Activated CD4-positive, alpha-beta T cell treated with anti-CD3 and anti-CD28 coated beads, Interleukin-2, amount 50 U/mL, for 1 hour (primary cell): ENCODE measurements around the gene EXOSC1.
A peak's percentile ranks its signal among the peaks of the same experiment; 100 is the strongest.
"Not testable (repeated sequence)": the region's sequence is repeated elsewhere in the genome, so short reads cannot be mapped to it uniquely, and the experiment has no call there.

Experiments used
- DNase-seq: peaks from one replicate; pipeline ENCODE4 v3.0.0-alpha.2; 2020

Gene EXOSC1

GRCh38 chr10:97445722-97446639 lies at the start of gene EXOSC1, which contains the start of gene ZDHHC16:
EXOSC1 (minus strand) TSS chr10:97446006; CDS start chr10:97445985, 21 bp downstream.
ZDHHC16 (plus strand) TSS chr10:97446175; CDS start chr10:97451676, 5,501 bp downstream.
- peak; percentile 85 for DNase-seq

- peak; percentile 13 for DNase-seq
Measured at GRCh38 chr10:97494863-97495506, 49.2 kb upstream of the EXOSC1 start.

GRCh38 chr10:97494151-97494550 lies 48.3 kb upstream of the EXOSC1 start:
- no peak for DNase-seq

DNA sequence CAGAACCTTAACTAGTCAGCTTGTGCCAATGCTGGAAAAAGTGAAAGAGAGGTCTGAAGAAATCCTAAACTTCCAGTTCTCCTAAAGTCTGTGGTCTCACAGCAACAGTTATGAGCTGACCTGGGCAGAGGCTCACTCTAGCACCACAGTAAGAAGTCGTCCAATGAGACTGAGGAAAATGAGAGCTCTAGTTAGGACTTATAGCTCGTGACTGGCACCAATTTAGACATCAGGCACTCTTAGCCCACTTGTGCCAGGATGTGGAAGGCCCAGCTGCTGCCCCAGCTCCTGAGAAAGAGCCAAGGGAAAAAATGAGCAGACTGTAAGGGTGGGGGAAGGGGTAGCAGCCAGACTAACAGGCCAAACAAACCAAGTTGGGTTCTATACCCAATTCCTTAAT lies 44.8 kb upstream of the EXOSC1 start:
- DNase-seq: no peak

DNA sequence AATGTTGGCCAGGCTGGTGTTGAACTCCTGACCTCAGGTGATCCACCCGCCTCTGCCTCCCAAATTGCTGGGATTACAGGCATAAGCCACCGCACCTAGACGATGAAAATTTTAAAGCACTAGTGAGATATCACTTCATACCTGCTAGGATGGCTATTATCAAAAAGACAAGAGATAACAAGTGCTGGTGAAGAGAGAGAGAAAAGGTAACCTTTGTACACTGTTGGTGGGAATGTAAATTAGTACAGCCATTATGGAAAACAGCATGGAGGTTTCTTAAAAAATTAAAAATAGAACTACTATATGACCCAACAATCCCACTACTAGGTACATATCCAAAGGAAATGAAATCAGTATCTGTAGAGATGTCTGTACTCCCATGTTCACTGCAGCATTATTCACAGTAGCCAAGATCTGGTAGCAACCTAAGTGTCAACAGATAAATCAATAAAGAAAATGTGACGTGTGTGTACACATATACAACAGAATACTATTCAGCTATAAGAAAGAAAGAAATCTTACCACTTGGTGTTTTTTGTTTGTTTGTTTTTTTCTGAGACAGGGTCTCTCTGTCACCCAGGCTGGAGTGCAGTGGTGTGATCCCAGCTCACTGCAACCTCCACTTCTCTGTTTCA lies 40.0 kb upstream of the EXOSC1 start:
- DNase-seq: no peak

GRCh38 chr10:97483921-97484320 lies 38.1 kb upstream of the EXOSC1 start:
- DNase-seq: no peak

DNA sequence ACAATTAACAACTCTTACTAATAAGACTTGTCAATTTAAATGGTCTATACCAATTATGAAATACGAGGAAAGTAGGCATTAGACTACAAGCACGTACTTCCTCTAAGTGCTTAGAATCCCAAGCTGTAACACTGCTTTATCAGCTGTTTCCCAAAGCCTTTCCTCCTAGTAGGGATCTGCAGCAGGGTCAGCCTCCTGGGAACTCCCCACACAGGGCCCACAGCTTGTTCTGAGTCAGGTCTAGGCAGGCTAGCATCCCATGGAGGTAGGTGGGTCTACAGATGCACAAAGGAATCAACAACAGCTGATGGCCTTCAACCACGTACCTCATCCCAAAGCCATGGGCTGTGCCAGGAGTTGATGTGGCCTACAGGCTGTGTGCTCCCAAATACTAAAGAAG lies 37.7 kb upstream of the EXOSC1 start:
- no peak for DNase-seq

DNA sequence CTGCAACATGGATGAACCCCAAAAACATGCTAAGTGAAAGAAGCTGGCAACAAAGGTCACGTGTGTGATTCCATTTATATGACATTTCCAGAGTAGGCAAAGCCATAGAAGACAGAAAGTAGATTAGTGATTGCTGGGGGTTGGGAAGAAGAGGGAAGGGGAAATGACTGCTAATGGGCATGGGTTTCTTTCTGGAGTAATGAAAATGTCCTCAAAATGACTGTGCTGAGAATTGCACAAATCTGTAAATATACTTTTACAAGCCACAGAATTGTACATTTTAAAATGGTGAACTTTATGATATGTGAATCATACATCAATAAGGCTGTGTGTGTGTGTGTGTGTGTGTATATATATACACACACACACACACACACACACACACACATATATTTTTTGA lies 36.6 kb upstream of the EXOSC1 start:
- no peak for DNase-seq

DNA sequence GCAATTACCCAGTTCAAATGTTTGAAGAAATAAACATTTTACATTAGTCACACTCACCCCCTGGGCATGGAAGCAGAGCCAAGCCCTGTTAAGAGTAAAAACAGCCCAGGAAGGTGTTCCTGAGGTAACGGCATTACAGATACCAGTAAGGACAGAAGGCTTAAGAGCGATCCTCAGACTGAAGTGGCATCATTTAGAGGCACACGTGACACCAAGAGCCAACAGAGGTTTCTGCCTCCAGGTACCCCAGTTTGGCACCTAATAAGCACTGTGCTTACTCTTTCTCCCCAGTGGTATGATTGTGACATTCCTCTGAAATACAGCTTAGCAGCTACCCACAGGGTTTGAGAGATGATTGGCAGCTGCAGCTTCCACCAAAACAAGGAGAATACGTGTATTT lies 35.3 kb upstream of the EXOSC1 start:
- no peak for DNase-seq

- no peak for DNase-seq
Measured at GRCh38 chr10:97479939-97480338, 34.1 kb upstream of the EXOSC1 start.

DNA sequence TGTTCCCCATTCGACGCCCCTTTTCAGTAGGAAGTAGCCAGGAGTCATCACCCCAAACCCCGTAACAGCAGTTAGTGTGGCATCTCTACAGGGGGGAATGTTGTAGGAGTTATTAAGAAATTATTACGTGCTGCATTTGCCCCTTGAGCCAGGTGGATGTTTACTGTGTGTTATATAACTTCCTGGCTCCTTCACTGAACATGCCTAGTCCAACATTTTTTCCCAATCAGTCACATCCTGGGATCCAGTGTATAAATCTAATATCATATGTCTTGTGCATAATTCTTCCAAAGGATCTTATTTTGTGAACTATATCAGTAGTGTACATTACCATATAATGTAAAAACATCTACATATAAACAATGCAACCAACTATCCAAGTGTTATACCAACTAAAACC lies 33.6 kb upstream of the EXOSC1 start:
- DNase-seq: not testable (repeated sequence)

DNA sequence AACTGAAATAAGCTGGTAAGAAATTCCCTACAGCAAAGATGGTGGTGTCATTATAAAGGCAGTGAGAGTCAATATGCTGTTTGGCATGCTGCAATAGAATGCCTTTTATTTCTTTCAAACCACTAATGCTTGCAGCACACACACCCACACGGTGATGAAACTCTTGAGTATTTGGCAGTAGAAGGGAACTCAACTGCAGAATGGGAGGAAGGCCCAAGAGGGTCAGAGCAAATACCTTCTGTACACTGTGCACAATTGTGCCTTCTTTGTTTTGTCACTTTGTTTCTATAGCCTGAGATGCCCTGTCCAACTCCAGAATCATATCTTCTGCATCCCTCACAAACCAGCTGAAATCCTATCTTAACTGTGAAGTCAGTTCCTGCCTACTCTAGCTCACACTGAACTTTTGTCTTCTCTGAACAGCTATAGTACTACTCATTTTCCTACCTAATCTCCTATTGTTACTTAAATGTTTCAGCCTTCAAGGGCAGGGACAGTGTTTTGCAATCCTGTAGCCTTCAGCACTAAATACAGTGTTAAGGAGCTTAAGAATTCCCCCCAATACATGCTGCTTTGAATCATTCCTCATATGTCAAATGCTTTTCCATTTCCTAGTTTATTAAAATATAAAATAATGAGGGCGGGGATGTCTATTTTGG lies 30.3 kb upstream of the EXOSC1 start:
- no peak for DNase-seq

DNA sequence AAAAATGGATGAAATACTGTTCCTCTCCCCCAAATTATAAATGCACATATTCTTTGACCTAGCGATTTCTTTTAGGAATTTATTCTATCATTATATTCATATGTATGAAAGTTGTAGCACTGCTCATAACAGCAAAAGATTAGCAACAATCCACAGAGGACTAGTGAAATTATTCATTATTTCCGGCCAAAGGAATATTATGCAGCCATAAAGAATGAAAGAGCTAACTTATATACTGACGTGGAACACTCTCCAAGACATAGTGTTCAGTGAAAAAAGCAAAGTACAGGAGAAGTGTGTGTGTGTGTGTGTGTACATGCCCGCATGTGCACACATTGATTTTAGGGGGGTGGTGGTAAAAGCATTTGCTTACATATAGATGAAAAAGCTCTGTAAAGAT lies 29.1 kb upstream of the EXOSC1 start:
- no peak for DNase-seq

GRCh38 chr10:97468781-97469180 lies 23.0 kb upstream of the EXOSC1 start:
- DNase-seq: not testable (repeated sequence)

DNA sequence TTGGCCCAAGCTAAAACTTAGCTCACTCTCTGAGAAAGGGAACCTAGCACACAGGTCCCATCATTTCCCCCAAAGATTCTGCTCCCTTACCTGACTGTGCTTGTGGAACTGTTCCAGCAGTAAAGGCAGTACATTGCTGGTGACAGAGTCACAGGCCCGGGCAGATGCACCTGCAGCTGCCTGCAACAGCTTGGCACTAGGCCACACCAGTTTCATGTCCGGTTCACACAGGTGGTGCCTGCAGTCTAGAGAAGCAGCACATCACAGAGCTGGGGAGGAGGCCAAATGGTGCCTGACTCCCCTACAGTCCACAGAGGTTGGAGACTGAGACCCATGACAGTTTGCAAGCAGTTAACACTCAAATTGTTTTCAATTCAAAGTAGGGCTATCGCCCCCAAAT lies 22.4 kb upstream of the EXOSC1 start:
- no peak for DNase-seq

DNA sequence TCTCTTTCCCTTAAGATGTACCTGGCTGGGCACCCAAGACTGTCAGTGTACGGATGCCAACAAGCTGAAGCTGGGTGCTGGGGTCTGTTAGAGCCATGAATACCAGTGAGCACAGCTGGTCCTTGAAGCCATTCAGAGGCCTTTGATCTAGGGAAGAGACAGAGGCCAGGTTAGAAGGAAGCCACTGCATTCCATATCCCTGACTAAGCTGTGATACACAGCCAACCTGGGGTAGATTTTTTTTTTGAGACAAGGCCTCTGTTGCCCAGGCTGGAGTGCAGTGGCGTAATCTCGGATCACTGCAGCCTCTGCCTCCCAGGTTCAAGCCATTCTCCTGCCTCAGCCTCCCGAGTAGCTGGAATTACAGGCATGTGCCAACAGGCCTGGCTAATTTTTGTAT lies 20.9 kb upstream of the EXOSC1 start:
- DNase-seq: no peak

DNA sequence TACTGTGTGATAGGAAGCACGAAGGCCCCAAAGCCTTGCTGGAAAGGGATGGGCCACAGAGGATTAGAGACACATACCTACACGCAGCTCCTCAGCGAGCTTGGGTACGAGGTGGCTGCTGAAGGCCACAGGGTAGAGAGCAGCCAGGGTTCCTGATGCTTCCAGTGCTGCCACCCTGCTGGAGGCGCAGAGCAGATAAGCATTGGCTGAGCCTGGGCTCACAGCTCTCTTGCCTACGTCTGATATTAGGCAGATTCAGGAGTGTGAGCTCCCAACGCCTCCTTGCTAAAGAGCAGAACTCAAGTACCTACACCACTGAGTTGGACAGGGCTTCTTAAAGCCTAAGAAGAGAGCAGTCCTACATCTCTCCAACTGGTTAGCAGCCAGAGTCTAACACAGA lies 20.2 kb upstream of the EXOSC1 start:
- DNase-seq: no peak

- DNase-seq: no peak
Measured at GRCh38 chr10:97464226-97464625, 18.4 kb upstream of the EXOSC1 start.

GRCh38 chr10:97463363-97464132 lies 17.7 kb upstream of the EXOSC1 start:
- peak; percentile 20 for DNase-seq

DNA sequence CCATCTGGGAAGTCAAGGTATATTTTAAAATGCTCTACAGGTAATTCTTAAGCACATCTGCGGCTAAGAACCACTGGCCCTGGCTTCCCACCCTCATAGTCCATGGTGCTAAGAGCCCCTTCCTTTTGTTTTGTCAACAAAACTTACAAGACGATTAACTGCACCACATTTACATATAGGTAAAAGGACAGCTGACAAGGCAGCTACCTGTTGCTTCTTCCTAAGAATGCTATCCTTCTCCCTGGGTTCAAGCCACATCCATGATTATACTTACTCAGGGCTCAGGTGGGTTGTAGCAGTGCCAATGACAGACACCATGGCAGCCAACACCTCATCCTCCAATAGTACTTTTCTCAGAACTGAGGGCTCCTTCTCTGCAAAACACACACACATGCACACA lies 16.5 kb upstream of the EXOSC1 start:
- DNase-seq: no peak

- no peak for DNase-seq
Measured at GRCh38 chr10:97459933-97460332, 14.1 kb upstream of the EXOSC1 start.

GRCh38 chr10:97459111-97459510 lies 13.3 kb upstream of the EXOSC1 start:
- no peak for DNase-seq
